HG03575 (cell line): ENCODE measurements around the gene SMO.

ENCODE experiments used
- ATAC-seq: cut with Tn5 transposase; IDR thresholded peaks from one replicate; pipeline ENCODE4 v1.9.1; 2021; ENCODE audit not compliant: unreplicated experiment, insufficient number of reproducible peaks, low FRiP score; ENCODE audit errors: extremely low read depth

Gene SMO

GRCh38 chr7:129188372-129188891 is at the start of gene SMO:
SMO (plus strand) TSS chr7:129188633; CDS start chr7:129189152, 519 bp downstream.
- no peak for ATAC-seq

DNA sequence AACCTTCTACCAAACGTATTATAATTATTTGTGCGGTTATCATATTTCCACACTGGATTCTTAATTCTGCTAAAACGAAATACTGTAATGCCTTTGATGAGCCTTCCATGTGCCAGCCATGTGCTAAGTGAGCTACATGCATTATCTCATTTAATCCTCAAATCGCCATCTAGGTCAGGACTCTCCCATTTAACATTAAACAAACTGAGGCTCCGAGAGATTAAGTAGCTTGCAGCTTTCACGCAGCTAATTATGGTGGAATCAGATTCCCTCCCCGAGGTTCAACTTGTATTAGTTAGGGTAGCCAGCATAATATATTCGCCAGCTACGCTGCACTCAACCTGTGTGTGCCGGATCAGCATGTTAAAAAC is 44.7 kb upstream of the SMO start:
- no peak for ATAC-seq

- ATAC-seq: no peak
Measured at GRCh38 chr7:129144095-129144833, 44.2 kb upstream of the SMO start, which contains the start of gene TSPAN33. TSPAN33 (plus strand) TSS chr7:129144707; CDS start chr7:129144981, 274 bp downstream.

GRCh38 chr7:129144834-129145668 is 43.4 kb upstream of the SMO start:
- no peak for ATAC-seq

- ATAC-seq: peak; percentile 42
Measured at GRCh38 chr7:129146237-129146979, 42.0 kb upstream of the SMO start.

DNA sequence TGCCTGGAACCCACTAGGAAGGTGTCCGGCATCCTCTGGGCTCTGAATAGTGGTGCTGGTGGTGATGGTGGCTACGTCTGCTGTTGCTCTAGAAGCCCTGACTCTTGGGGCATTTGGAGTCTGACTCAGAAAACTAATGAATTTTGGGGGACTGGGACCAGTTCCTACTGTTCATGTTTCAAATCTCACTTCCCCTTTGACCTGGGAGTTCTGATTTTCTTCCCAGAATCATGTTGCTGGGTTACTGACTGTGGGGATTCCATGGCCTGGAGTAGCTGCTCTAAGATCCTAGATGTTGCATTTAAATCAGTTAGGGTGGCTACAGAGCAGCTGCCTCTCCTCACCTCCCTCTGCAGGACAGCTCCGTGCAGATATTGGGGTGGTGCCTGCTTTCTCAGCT is 40.7 kb upstream of the SMO start:
- ATAC-seq: no peak

GRCh38 chr7:129149511-129149910 is 38.9 kb upstream of the SMO start:
- no peak for ATAC-seq

- no peak for ATAC-seq
Measured at GRCh38 chr7:129150199-129150996, 38.0 kb upstream of the SMO start.

GRCh38 chr7:129157651-129158050 is 30.8 kb upstream of the SMO start:
- no peak for ATAC-seq

GRCh38 chr7:129159539-129159938 is 28.9 kb upstream of the SMO start:
- no peak for ATAC-seq

DNA sequence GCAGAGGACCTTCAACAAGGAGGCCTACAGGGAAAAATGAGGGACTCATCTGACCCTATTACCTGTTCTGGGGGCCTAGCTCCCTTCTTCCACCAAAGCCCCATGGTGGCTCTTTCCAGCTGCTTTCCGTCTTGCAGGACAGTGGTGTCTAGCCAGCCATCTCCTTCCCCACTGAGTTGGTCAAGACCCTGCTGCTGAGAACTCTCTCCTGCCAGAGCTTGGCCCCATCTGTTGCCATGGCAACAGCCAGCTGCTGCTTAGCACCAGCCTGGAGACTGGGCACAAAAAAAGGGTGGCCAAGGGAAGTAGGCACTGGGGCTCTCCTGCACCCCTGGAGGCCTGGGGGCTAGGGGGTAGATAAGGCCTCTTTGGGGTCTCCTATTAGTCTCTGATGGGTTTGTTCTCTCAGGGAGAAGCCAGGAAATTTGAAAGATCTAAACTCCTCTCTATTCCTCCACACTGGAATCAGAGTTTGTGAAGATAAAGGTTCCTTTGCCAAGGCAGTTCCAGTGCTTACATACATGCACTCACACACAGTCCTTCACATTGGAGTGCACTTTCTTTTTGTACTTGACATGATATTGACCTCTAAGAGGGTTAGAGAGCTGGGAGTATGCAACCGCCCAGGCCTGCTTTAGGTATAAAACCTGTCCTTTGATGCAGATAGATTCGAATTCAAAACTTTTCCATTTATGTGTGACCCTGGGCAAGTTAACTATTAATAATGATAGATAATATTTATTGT is 28.1 kb upstream of the SMO start:
- ATAC-seq: no peak

GRCh38 chr7:129161524-129162225 is 26.8 kb upstream of the SMO start:
- ATAC-seq: no peak

- no peak for ATAC-seq
Measured at GRCh38 chr7:129162732-129163131, 25.7 kb upstream of the SMO start.

DNA sequence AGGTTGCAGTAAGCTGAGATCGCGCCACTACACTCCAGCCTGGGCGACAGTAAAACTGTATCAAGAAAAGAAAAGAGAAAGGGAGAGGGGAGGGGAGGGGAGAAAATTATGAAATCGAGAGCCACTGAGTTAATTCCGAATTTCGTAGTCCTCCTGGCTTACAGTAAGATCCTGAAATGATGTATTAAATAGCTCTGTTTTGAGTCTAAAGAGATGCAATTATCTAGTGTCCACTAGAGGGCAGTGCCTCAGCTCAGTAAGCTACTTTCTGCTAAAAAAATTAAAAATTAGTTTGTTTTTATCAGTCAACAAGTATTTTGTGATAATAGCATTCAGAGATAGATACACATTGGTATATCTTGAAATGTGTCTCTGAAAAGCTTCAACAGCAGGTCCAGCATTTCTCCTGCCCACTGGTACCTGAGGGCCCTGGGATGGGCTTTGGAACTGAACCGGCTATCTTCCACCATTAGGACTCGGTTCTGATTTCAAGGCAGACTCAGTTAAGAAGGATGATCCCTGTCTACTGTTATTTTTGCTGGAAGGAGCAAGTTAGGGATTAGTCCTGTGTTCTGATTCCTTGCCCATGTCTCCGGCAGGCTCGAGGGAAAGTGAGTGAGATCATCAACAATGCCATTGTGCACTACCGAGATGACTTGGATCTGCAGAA is 24.4 kb upstream of the SMO start:
- no peak for ATAC-seq

GRCh38 chr7:129166745-129167144 is 21.7 kb upstream of the SMO start:
- ATAC-seq: no peak

GRCh38 chr7:129167817-129168216 is 20.6 kb upstream of the SMO start:
- ATAC-seq: no peak
